ENCODE data around the gene TBPL2. TPM values are rescaled to one million over a fixed set of nuclear protein-coding genes. Genes with fewer than 3 reads are reported as not detected.

The TBPL2 gene
- not detected in 2 replicates for total RNA-seq

DNA sequence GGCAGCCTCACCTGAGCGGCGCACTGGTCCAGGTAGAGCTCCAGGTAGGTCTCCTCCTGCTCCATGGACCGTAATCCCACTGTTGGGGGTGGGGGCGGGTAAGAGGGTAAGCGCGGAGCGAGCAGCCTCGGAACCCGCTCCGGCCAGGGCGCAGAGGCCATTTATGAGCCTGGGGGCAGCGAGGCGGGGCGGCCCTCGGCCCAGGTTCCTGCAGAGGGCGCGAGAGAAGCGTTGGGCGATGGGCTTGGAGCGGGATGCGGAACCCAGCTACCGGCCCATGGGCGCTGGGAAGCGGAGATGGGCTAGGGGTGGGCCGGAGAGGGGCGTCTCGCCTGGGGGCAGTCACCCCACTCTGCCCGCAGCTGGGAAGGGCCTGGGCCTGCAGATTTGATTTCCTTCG is at the start of gene TBPL2:
Gene TBPL2 (minus strand): TSS at position 232 of the 400 bp plus-strand sequence. CDS start 167 bp downstream, at position 65.

GRCh38 chr14:55411426-55412389 is 28.7 kb downstream of the TBPL2 start, which contains the start of gene ATG14:
Gene ATG14, minus strand, starts transcription at chr14:55411830. Its CDS starts 8 bp downstream, at chr14:55411822.

Small RNA genes lying within 50 kb of the gene (small RNA-seq; reads per million reads assigned to genes)
- not detected for gene AL356801.1

Other genes starting within 250 kb of the TBPL2 start
- 33.8 and 44.4 TPM in 2 replicates for gene DLGAP5, start 249.0 kb downstream of the TBPL2 start, total RNA-seq
- 15.4 and 21.7 TPM in 2 replicates for gene FBXO34, start 169.2 kb downstream of the TBPL2 start, total RNA-seq
- 8.1 and 11.5 TPM in 2 replicates for gene ATG14, start 28.8 kb downstream of the TBPL2 start, total RNA-seq
- gene KTN1, start 139.6 kb upstream of the TBPL2 start, total RNA-seq, result 127 and 162 TPM in 2 replicates